Panc1 (cell line): Measurements from ENCODE around the gene SMG1. TPM values are rescaled to one million over a fixed set of nuclear protein-coding genes. Genes with fewer than 3 reads are reported as not detected.

Experiments
- ATAC-seq: fragments of 200-7000 bp; cut with Tn5 transposase; 2 replicates; pipeline ENCODE4 v1.9.1; 2020; ENCODE audit warnings: mild to moderate bottlenecking, moderate library complexity
- BruUV-seq: library from RNA; stranded (reverse); fragments of 400-500 nt; replicated peaks from 2 replicates; lab custom pipeline; 2021; lab: Mats Ljungman, UMichigan
- CTCF ChIA-PET: fragments of 300-600 bp; sonication (Branson Sonifier 250); formaldehyde crosslinking; loops from one replicate; lab custom pipeline; 2022; ENCODE audit warnings: antibody characterized with exemption; lab: Charles Lee
- POLR2A ChIA-PET: fragments of 300-600 bp; sonication (Branson Sonifier 250); formaldehyde crosslinking; loops from one replicate; lab custom pipeline; 2022; ENCODE audit warnings: antibody characterized with exemption; lab: Charles Lee
- DNase-seq: peaks from one replicate; pipeline ENCODE4 v3.0.0-alpha.2; 2010; ENCODE audit warnings: low read depth, low spot score
- H3K27ac ChIP-seq: 2 replicates; pipeline ENCODE4 v1.5.1; 2011; ENCODE audit warnings: mild to moderate bottlenecking, low read length, inconsistent platforms
- H3K27me3 ChIP-seq: fragments of 200-500 bp; sonication (Bioruptor generic); 2 replicates; pipeline ENCODE4 v1.6.0; 2014; ENCODE audit warnings: low read length, inconsistent platforms; ENCODE audit not compliant: control insufficient read depth, insufficient read depth
- H3K36me3 ChIP-seq: fragments of 200-500 bp; sonication (Bioruptor generic); 2 replicates; pipeline ENCODE4 v1.5.1; 2014; ENCODE audit warnings: inconsistent platforms, mild to moderate bottlenecking, low read length, moderate library complexity; ENCODE audit not compliant: control insufficient read depth, insufficient read depth
- H3K4me1 ChIP-seq: 2 replicates; pipeline ENCODE4 v1.5.1; 2011; ENCODE audit warnings: inconsistent platforms, mild to moderate bottlenecking, low read length, moderate library complexity; ENCODE audit not compliant: control insufficient read depth, insufficient read depth
- H3K4me3 ChIP-seq, 2 experiments: 2 replicates each; pipeline ENCODE4 v1.5.1; 2011 to 2012; ENCODE audit warnings: low read depth in 2 of 2, low read length in 2 of 2, mild to moderate bottlenecking in 2 of 2, inconsistent platforms in 1 of 2, moderate library complexity in 1 of 2
- H3K9me3 ChIP-seq: fragments of 200-500 bp; sonication (Bioruptor generic); 2 replicates; pipeline ENCODE4 v1.5.1; 2014; ENCODE audit warnings: low read depth, mild to moderate bottlenecking, inconsistent platforms, low read length, moderate library complexity; ENCODE audit not compliant: control insufficient read depth, insufficient read depth
- POLR2AphosphoS5 ChIP-seq: IDR thresholded peaks from 2 replicates; pipeline ENCODE4 v1.6.1; 2012; ENCODE audit warnings: mild to moderate bottlenecking, low read depth, low read length, moderate library complexity
- SIN3A ChIP-seq: IDR thresholded peaks from 2 replicates; pipeline ENCODE4 v1.6.1; 2012; ENCODE audit warnings: low read depth, mild to moderate bottlenecking, low read length, moderate library complexity, borderline replicate concordance; ENCODE audit not compliant: insufficient read depth
- TCF7L2 ChIP-seq: IDR thresholded peaks from 2 replicates; pipeline ENCODE4 v1.6.1; 2011; ENCODE audit warnings: mild to moderate bottlenecking, low read depth, low read length, inconsistent platforms
- in situ Hi-C: cut with HindIII; loops from 2 replicates; pipeline ENCODE4 v1.10.0; 2016; ENCODE audit warnings: low sequenced_read_pairs, low pct_unique_long_range_greater_than_20kb
- intact Hi-C: fragments of 100-400 bp; cut with micrococcal nuclease; formaldehyde crosslinking; loops from one replicate; pipeline ENCODE4 v1.10.0; 2022; ENCODE audit not compliant: unreplicated experiment
- total RNA-seq: library from RNA; stranded (reverse); gene quantifications from one replicate; pipeline ENCODE4 v1.2.1, GENCODE V29; 2021; ENCODE audit not compliant: unreplicated experiment
- TF ChIP-seq, protein P1 (sequence below): fragments of 450-650 bp; IDR thresholded peaks from 2 replicates; pipeline ENCODE4 v1.5.1; 2017; ENCODE audit warnings: mild to moderate bottlenecking
- TF ChIP-seq, protein P2 (sequence below), 2 experiments: IDR thresholded peaks; 2 replicates each; pipeline ENCODE4 v1.6.1; 2011 to 2012; ENCODE audit warnings: low read depth in 2 of 2, control low read depth in 1 of 2, low read length in 1 of 2, mild to moderate bottlenecking in 1 of 2, moderate library complexity in 1 of 2; ENCODE audit not compliant: insufficient read depth in 1 of 2

SMG1 gene
- total RNA-seq, 1 experiment from 2014 or later = 113 TPM

DNA sequence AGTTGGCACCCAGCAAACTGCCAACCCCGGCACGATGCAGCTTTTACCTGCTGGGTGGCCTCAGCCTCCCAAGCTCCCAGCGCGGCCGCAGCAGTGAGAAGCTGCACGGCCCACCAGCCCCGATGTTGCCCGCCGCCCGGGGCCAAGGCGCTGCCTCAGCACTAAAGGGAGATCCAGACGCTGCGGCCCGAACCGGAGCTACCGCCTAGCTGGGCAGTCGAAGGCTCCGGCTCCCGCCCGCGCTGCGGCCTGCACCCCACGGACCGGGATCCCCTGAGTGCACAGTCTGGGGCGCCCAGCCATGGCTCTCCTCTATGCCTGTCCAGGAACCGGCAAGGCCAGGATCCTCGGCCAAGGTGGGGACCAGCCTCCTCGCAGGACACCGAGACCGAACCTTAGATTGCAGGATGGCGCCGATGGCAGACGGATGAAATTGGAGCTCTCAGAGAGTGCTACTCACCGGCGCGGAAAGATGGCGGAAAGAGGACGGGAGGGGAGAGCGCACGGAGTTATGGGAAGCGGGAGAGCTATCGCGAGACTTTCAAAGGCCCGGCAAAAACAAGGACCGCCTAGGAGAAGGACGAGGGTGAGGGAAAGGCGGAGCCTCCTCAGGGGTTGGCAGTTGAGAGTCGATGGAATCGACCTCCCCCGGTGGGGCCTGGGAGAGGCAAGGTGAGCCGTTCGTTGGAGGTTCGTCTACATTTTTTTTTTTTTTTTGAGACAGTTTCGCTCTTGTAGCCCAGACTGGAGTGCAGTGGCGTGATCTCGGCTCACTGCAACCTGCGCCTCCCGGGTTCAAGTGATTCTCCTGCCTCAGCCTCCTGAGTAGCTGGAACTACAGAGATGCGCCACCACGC lies 136.1 kb downstream of the SMG1 start, which contains the start of gene RPS15A:
Gene RPS15A (minus strand): TSS at position 485 of the 857 bp plus-strand sequence. CDS start 1,221 bp downstream, outside the sequence.
- DNase-seq (peak; percentile 97), ATAC-seq (peak; percentile 95)
- TF ChIP-seq POLR2AphosphoS5 (peak; percentile 99), SIN3A (peak; percentile 86), TCF7L2 (peak; percentile 61; the same call in 1 of the 2 replicates)
- TF ChIP-seq, protein P1, sequence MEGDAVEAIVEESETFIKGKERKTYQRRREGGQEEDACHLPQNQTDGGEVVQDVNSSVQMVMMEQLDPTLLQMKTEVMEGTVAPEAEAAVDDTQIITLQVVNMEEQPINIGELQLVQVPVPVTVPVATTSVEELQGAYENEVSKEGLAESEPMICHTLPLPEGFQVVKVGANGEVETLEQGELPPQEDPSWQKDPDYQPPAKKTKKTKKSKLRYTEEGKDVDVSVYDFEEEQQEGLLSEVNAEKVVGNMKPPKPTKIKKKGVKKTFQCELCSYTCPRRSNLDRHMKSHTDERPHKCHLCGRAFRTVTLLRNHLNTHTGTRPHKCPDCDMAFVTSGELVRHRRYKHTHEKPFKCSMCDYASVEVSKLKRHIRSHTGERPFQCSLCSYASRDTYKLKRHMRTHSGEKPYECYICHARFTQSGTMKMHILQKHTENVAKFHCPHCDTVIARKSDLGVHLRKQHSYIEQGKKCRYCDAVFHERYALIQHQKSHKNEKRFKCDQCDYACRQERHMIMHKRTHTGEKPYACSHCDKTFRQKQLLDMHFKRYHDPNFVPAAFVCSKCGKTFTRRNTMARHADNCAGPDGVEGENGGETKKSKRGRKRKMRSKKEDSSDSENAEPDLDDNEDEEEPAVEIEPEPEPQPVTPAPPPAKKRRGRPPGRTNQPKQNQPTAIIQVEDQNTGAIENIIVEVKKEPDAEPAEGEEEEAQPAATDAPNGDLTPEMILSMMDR = no peak
- TF ChIP-seq, protein P2, sequence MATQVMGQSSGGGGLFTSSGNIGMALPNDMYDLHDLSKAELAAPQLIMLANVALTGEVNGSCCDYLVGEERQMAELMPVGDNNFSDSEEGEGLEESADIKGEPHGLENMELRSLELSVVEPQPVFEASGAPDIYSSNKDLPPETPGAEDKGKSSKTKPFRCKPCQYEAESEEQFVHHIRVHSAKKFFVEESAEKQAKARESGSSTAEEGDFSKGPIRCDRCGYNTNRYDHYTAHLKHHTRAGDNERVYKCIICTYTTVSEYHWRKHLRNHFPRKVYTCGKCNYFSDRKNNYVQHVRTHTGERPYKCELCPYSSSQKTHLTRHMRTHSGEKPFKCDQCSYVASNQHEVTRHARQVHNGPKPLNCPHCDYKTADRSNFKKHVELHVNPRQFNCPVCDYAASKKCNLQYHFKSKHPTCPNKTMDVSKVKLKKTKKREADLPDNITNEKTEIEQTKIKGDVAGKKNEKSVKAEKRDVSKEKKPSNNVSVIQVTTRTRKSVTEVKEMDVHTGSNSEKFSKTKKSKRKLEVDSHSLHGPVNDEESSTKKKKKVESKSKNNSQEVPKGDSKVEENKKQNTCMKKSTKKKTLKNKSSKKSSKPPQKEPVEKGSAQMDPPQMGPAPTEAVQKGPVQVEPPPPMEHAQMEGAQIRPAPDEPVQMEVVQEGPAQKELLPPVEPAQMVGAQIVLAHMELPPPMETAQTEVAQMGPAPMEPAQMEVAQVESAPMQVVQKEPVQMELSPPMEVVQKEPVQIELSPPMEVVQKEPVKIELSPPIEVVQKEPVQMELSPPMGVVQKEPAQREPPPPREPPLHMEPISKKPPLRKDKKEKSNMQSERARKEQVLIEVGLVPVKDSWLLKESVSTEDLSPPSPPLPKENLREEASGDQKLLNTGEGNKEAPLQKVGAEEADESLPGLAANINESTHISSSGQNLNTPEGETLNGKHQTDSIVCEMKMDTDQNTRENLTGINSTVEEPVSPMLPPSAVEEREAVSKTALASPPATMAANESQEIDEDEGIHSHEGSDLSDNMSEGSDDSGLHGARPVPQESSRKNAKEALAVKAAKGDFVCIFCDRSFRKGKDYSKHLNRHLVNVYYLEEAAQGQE (IDR thresholded peaks at IDR 0.05; ENCODE audit: insufficient read depth in 1 of 2, low read depth in 2 of 2, low read length in 1 of 2) = peak in 1 of 2 experiments; percentile 67; a peak in 1 of 4 replicates
- ChIA-PET POLR2A (interaction anchor here (0.5 to 0.7 kb wide), 4 partner anchors 11 to 819 kb away, joined by 4 to 7 read pairs (median 6); no protein-coding TSS in a partner anchor), CTCF (interaction anchor here (1.4 kb wide), 1 partner anchor 11 kb away, joined by 5 read pairs; the partner anchor contains the start of gene ARL6IP1)
- intact Hi-C loops (no loop called here), in situ Hi-C loops (no loop called here)
- H3K36me3 ChIP-seq = peaks cover 59% of the 10 kb centered on the region
- no peaks in the 10 kb centered on the region for H3K9me3 ChIP-seq
- no peaks in the 10 kb centered on the region for H3K27me3 ChIP-seq
- BruUV-seq = no TSS peak
- H3K27ac ChIP-seq = peak within 1 kb of the TSS; percentile 98
- peak within 1 kb of the TSS; percentile 75 to 96 for H3K4me3 ChIP-seq
- peaks cover 46% of the 10 kb centered on the region for H3K4me1 ChIP-seq

DNA sequence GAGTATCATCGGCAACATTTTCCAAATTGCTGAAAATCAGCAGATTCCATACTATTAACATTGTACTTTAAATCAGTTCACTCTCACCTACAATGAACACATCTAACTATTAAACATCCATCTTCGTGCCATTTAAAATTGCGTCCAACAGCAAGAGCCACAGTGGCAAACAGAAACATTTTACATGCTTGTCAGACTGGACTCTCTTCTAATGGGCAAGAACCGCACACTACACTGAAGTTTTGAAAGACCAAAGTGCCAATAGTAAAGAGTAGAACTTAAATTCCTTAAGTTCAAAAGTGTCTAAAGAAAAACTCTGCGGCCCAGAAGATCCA lies 136.7 kb downstream of the SMG1 start:
- H3K27me3 ChIP-seq = no peaks in the 10 kb centered on the region
- TF ChIP-seq, protein P1 = no peak
- TF ChIP-seq SIN3A (no peak), TCF7L2 (no peak), POLR2AphosphoS5 (no peak)
- TF ChIP-seq, protein P2 (IDR thresholded peaks at IDR 0.05; ENCODE audit: insufficient read depth in 1 of 2, low read depth in 2 of 2, low read length in 1 of 2) = no peak
- H3K27ac ChIP-seq = peak overlapping the region; percentile 98
- H3K4me1 ChIP-seq = peaks cover 46% of the 10 kb centered on the region
- H3K4me3 ChIP-seq = peak overlapping the region; percentile 75 to 96
- H3K36me3 ChIP-seq = peaks cover 57% of the 10 kb centered on the region
- intact Hi-C loops = no loop called here
- ATAC-seq (no peak), DNase-seq (no peak)
- ChIA-PET POLR2A (no interaction called here), CTCF (interaction anchor here (1.4 kb wide), 1 partner anchor 12 kb away, joined by 5 read pairs; the partner anchor contains the start of gene ARL6IP1)
- H3K9me3 ChIP-seq = no peaks in the 10 kb centered on the region
- in situ Hi-C loops = no loop called here
- BruUV-seq = no TSS peak
